Endodermal cell (in vitro differentiated cells): ENCODE data around the gene ITM2C. TPM values are rescaled to one million over a fixed set of nuclear protein-coding genes. Genes with fewer than 3 reads are reported as not detected.

Experiments
- DNase-seq: peaks from one replicate; pipeline ENCODE4 v3.0.0-alpha.2; 2017
- H3K27ac ChIP-seq: 2 replicates; pipeline ENCODE4 v1.5.1; 2013; ENCODE audit warnings: mild to moderate bottlenecking, low read depth, low read length, moderate library complexity
- H3K27me3 ChIP-seq: 2 replicates; pipeline ENCODE4 v1.6.1; 2013; ENCODE audit warnings: mild to moderate bottlenecking, low read length, moderate library complexity; ENCODE audit not compliant: insufficient read depth, control insufficient read depth, poor library complexity, severe bottlenecking
- H3K36me3 ChIP-seq: 2 replicates; pipeline ENCODE4 v1.7.0; 2013; ENCODE audit warnings: mild to moderate bottlenecking, low read length, moderate library complexity; ENCODE audit not compliant: control insufficient read depth, insufficient read depth
- H3K4me1 ChIP-seq: one replicate; pipeline ENCODE4 v1.7.0; 2013; ENCODE audit warnings: low read length; ENCODE audit not compliant: control insufficient read depth, insufficient read depth
- H3K4me3 ChIP-seq: 2 replicates; pipeline ENCODE4 v1.5.1; 2013; ENCODE audit warnings: mild to moderate bottlenecking, low read length, moderate library complexity
- H3K9ac ChIP-seq: 2 replicates; pipeline ENCODE4 v1.6.1; 2013; ENCODE audit warnings: mild to moderate bottlenecking, low read length, moderate library complexity; ENCODE audit not compliant: poor library complexity, severe bottlenecking; ENCODE audit errors: extremely low read depth
- H3K9me3 ChIP-seq: 2 replicates; pipeline ENCODE4 v1.6.1; 2013; ENCODE audit warnings: mild to moderate bottlenecking, low read length, moderate library complexity; ENCODE audit not compliant: control insufficient read depth
- H3K27ac Mint-ChIP-seq: 2 replicates; pipeline ENCODE4 v1.8.0; 2020; ENCODE audit warnings: mixed read lengths
- H3K27me3 Mint-ChIP-seq: 2 replicates; pipeline ENCODE4 v1.8.0; 2021; ENCODE audit warnings: mild to moderate bottlenecking, mixed read lengths; ENCODE audit not compliant: insufficient read depth
- H3K36me3 Mint-ChIP-seq: 2 replicates; pipeline ENCODE4 v1.8.0; 2020; ENCODE audit warnings: low read depth, mixed read lengths
- H3K4me1 Mint-ChIP-seq: 2 replicates; pipeline ENCODE4 v1.8.0; 2020; ENCODE audit warnings: mixed read lengths
- H3K4me3 Mint-ChIP-seq: 2 replicates; pipeline ENCODE4 v1.8.0; 2020; ENCODE audit warnings: mild to moderate bottlenecking, moderate library complexity, mixed read lengths
- H3K9me3 Mint-ChIP-seq: 2 replicates; pipeline ENCODE4 v1.8.0; 2020; ENCODE audit warnings: mild to moderate bottlenecking, mixed read lengths
- CTCF ChIP-seq: fragments of 200-600 bp; sonication (generic); conservative IDR thresholded peaks from 2 replicates; pipeline ENCODE4 v1.5.0; 2021; ENCODE audit warnings: antibody characterized with exemption, mild to moderate bottlenecking
- WGBS, 2 experiments: methylation state at CpG; one replicate each; pipeline versions ENCODE4 v1.1.5 to v1.1.7; 2013; ENCODE audit warnings: missing lambda C conversion rate in 2 of 2, mixed read lengths in 1 of 2; ENCODE audit not compliant: insufficient coverage in 1 of 2, insufficient read length in 1 of 2; 5-methylcytosine and 5-hydroxymethylcytosine counted together
- total RNA-seq, 2 donors: library from RNA; stranded (reverse); fragmentation: NEBNext Ultra II Directional in 1 of 2; extraction: Animal tissue kit (Norgen Biotek cat#: 25700) in 1 of 2; gene quantifications; 2 replicates in 1 of 2; 3 replicates in 1 of 2; pipeline ENCODE4 v1.2.1, GENCODE V29; 2021

Gene ITM2C
- total RNA-seq, 2 donors from 2014 or later, result 208 to 269 TPM

DNA sequence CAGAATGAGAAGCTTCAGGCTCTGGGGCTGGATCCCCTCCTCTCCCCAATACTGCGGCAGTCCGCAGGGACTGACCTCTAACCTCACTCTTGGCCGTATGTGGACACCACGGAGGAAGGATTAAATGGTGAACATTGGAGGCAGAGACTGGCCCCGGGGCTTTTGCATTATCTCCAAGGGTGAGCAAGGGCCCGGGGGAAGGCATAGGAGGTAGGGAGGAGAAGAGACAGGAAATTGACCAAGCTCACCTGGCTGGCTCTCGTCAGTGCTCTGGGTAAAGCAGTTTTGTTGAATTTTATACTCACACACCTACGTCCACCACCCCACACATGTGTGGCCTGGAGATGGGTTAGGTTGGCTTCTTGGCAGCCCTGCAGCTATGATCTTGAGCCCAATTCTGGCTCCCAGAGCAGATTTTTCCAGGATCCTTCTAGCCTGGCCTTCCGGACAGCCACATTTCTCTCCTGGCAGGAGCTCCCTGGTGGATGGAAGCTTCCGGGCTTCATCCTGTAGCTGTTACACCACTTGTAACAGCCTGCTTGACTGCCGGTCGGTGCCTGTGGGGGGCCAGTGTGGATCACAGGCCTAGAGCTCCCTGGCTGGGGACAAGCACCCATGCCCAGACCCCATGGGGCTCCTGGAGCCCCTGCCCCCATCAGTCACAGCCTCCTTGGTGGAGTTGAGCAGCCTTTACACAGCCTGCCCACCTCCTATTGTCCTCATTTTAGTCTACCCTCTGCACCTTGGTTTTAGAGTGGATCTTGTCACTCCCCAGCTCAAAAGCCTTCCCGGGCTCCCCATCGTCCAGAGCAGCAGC, 7.6 kb downstream of the ITM2C start:
- peak; percentile 35 for DNase-seq
- Mint-ChIP-seq H3K36me3 (peaks cover 32% of the 10 kb centered on the region), H3K9me3 (no peaks in the 10 kb centered on the region), H3K27me3 (no peaks in the 10 kb centered on the region), H3K27ac (no peak overlapping the region), H3K4me3 (no peak overlapping the region), H3K4me1 (peaks cover 43% of the 10 kb centered on the region)
- peaks cover 43% of the 10 kb centered on the region for H3K36me3 ChIP-seq
- peaks cover 39% of the 10 kb centered on the region for H3K4me1 ChIP-seq
- no peak overlapping the region for H3K4me3 ChIP-seq
- no peak for TF ChIP-seq CTCF
- no peaks in the 10 kb centered on the region for H3K9me3 ChIP-seq
- H3K27me3 ChIP-seq, result no peaks in the 10 kb centered on the region
- no peak overlapping the region for H3K9ac ChIP-seq
- 93 to 96% methylated on average over 6 to 14 of the region's 14 CpGs for WGBS, 2 experiments
- no peak overlapping the region for H3K27ac ChIP-seq

DNA sequence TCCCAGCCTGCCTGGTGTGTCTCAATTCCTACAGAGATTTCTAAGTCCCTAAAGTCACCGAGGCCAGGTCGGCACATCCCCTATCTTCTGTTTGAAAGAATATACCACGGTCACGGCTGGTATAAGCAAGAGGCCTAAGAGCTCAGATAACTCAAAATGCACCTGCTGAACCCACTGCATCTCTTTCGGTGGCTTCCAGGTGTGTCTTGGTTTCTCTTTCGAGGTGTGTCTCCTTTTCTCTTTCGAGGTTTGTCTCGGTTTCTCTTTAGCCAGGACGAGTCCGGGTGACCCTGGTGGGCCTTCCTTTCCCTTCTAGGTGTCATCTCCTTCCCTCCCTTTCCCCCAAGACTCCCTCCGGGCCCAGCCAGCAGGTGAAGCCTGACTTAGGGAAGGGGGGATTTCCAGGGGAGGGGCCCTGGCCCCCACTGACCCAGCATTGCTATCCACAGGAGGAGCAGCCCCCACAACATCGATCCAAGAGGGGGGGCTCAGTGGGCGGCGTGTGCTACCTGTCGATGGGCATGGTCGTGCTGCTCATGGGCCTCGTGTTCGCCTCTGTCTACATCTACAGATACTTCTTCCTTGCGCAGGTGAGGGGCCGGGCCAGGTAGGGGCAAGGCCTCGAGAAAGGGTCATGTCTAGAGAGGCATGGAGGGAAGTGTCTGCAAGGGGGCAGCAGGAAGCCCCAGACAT, 8.4 kb downstream of the ITM2C start:
- peaks cover 50% of the 10 kb centered on the region for H3K36me3 ChIP-seq
- H3K4me3 ChIP-seq, result no peak overlapping the region
- Mint-ChIP-seq H3K4me3 (no peak overlapping the region), H3K27me3 (no peaks in the 10 kb centered on the region), H3K27ac (no peak overlapping the region), H3K36me3 (peaks cover 39% of the 10 kb centered on the region), H3K4me1 (peaks cover 43% of the 10 kb centered on the region), H3K9me3 (no peaks in the 10 kb centered on the region)
- no peaks in the 10 kb centered on the region for H3K9me3 ChIP-seq
- no peak for TF ChIP-seq CTCF
- peak; percentile 32 for DNase-seq
- H3K9ac ChIP-seq, result no peak overlapping the region
- peaks cover 35% of the 10 kb centered on the region for H3K4me1 ChIP-seq
- H3K27me3 ChIP-seq, result no peaks in the 10 kb centered on the region
- 91 to 96% methylated on average over 11 to 21 of the region's 21 CpGs for WGBS, 2 experiments
- H3K27ac ChIP-seq, result no peak overlapping the region

GRCh38 chr2:230873661-230874401, 9.1 kb downstream of the ITM2C start:
- no peak overlapping the region for H3K4me3 Mint-ChIP-seq
- H3K4me3 ChIP-seq, result no peak overlapping the region
- H3K27me3 Mint-ChIP-seq, result no peaks in the 10 kb centered on the region
- no peak overlapping the region for H3K27ac Mint-ChIP-seq
- H3K4me1 Mint-ChIP-seq, result peaks cover 37% of the 10 kb centered on the region
- no peaks in the 10 kb centered on the region for H3K27me3 ChIP-seq
- 89 to 96% methylated on average over 5 to 13 of the region's 13 CpGs for WGBS, 2 experiments
- H3K36me3 Mint-ChIP-seq, result peaks cover 41% of the 10 kb centered on the region
- H3K9me3 ChIP-seq, result no peaks in the 10 kb centered on the region
- no peak overlapping the region for H3K27ac ChIP-seq
- H3K4me1 ChIP-seq, result peaks cover 29% of the 10 kb centered on the region
- H3K36me3 ChIP-seq, result peaks cover 58% of the 10 kb centered on the region
- no peaks in the 10 kb centered on the region for H3K9me3 Mint-ChIP-seq
- TF ChIP-seq CTCF, result no peak
- no peak overlapping the region for H3K9ac ChIP-seq
- peak; percentile 24 for DNase-seq
